Neural cell (in vitro differentiated cells): ENCODE results near the gene PCDHB5.
"Not testable (repeated sequence)": the region's sequence is repeated elsewhere in the genome, so short reads cannot be mapped to it uniquely, and the experiment has no call there.

Source experiments
- CTCF ChIP-seq: fragments of 450-650 bp; IDR thresholded peaks from 2 replicates; pipeline ENCODE4 v1.5.1; 2014; ENCODE audit warnings: antibody characterized with exemption, mild to moderate bottlenecking, moderate library complexity; ENCODE audit not compliant: poor library complexity, severe bottlenecking
- EP300 ChIP-seq: fragments of 450-650 bp; conservative IDR thresholded peaks from 2 replicates; pipeline ENCODE4 v1.6.1; 2014; ENCODE audit warnings: antibody characterized with exemption, mild to moderate bottlenecking, moderate library complexity; ENCODE audit not compliant: poor library complexity, severe bottlenecking
- MXI1 ChIP-seq: fragments of 450-650 bp; conservative IDR thresholded peaks from 2 replicates; pipeline ENCODE4 v1.6.1; 2014; ENCODE audit warnings: antibody characterized with exemption, mild to moderate bottlenecking; ENCODE audit not compliant: poor library complexity, severe bottlenecking
- SMC3 ChIP-seq: fragments of 450-650 bp; conservative IDR thresholded peaks from 2 replicates; pipeline ENCODE4 v1.6.1; 2014; ENCODE audit warnings: antibody characterized with exemption, mild to moderate bottlenecking, moderate library complexity; ENCODE audit not compliant: poor library complexity
- TAF1 ChIP-seq: IDR thresholded peaks from 2 replicates; pipeline ENCODE4 v1.6.1; 2012; ENCODE audit warnings: low read depth

- not testable (repeated sequence) for TF ChIP-seq CTCF, EP300, SMC3, TAF1, MXI1
Measured at GRCh38 chr5:141096586-141096985, 38.4 kb upstream of the PCDHB5 start.
